ENCODE results near the gene MAML1.

DNA sequence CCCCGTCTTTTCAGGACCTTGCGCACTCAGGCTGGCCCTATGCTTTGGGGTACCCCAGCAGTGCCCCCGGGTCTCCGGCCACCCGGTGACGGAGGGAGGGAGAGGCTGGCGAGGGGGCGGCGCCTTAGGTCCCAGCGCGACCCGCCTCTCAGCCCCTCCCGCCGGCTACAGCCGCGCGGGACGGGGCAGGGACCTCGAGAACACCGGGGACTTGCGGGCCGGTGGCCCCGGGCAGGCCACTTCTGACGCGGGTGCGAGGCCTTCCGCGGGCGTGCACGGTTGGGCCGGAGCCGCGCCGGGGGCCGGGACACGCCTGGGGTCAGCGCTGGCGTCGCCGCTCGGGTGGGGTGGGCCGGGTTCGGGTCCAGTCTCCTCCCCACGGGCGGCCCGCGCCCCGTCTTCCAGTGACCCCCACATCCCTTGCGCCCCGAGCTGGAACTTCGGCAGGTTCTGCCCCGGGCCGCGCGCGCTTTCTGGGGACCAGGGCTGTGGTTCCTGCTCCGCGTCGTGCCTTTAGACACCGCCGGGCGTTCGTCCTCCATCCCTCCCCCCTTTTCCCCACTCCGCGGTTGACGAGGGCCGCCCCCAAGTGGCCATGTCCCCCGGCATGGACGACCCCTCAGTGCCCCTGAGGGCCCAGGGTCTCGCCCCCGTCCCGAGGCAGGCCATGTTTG lies 84.3 kb downstream of the MAML1 start:
- TF ChIP-seq CTCF (IDR thresholded peaks at IDR 0.05) (no peak), POLR2A (IDR thresholded peaks at IDR 0.05) (no peak)
